Caco-2 (cell line): ENCODE measurements around the gene APOL4. TPM values are rescaled to one million over a fixed set of nuclear protein-coding genes. Genes with fewer than 3 reads are reported as not detected.

Source experiments
- BruUV-seq: library from RNA; stranded (reverse); fragments of 400-500 nt; replicated peaks from 2 replicates; lab custom pipeline; 2021; lab: Mats Ljungman, UMichigan
- CTCF ChIA-PET: fragments of 300-600 bp; sonication (Branson Sonifier 250); formaldehyde crosslinking; loops from one replicate; lab custom pipeline; 2022; ENCODE audit warnings: antibody characterized with exemption; lab: Charles Lee
- POLR2A ChIA-PET: fragments of 300-600 bp; sonication (Branson Sonifier 250); formaldehyde crosslinking; loops from one replicate; lab custom pipeline; 2022; ENCODE audit warnings: antibody characterized with exemption; lab: Charles Lee
- DNase-seq, 2 experiments: peaks; one replicate each; pipeline versions ENCODE4 v3.0.0 to v3.0.0-alpha.2; 2020 to 2022
- H3K27me3 ChIP-seq: replicated peaks from 2 replicates; pipeline ENCODE4 v1.6.0; 2011; ENCODE audit warnings: low read length; ENCODE audit not compliant: control insufficient read depth, insufficient read depth
- H3K36me3 ChIP-seq: 2 replicates; pipeline ENCODE4 v1.5.1; 2011; ENCODE audit warnings: low read length; ENCODE audit not compliant: control insufficient read depth, insufficient read depth
- H3K4me1 ChIP-seq: fragments of 250-450 bp; sonication (Bioruptor Pico); 2 replicates; pipeline ENCODE4 v1.5.1; 2020; ENCODE audit warnings: mild to moderate bottlenecking
- H3K4me3 ChIP-seq: 2 replicates; pipeline ENCODE4 v1.5.1; 2011; ENCODE audit warnings: low read depth, mild to moderate bottlenecking, control low read depth, low read length
- H3K9me3 ChIP-seq: fragments of 250-450 bp; sonication (Bioruptor Pico); 2 replicates; pipeline ENCODE4 v1.5.1; 2020; ENCODE audit warnings: mild to moderate bottlenecking, moderate library complexity
- H3K27ac Mint-ChIP-seq: one replicate; pipeline ENCODE4 v1.8.0; 2022; ENCODE audit warnings: mixed read lengths; ENCODE audit not compliant: unreplicated experiment
- H3K27me3 Mint-ChIP-seq: one replicate; pipeline ENCODE4 v1.8.0; 2022; ENCODE audit warnings: mixed read lengths; ENCODE audit not compliant: insufficient read depth, unreplicated experiment
- H3K36me3 Mint-ChIP-seq: one replicate; pipeline ENCODE4 v1.8.0; 2022; ENCODE audit warnings: mild to moderate bottlenecking, mixed read lengths; ENCODE audit not compliant: insufficient read depth, unreplicated experiment
- H3K4me1 Mint-ChIP-seq: one replicate; pipeline ENCODE4 v1.8.0; 2022; ENCODE audit warnings: low read depth, mixed read lengths; ENCODE audit not compliant: unreplicated experiment
- H3K4me3 Mint-ChIP-seq: one replicate; pipeline ENCODE4 v1.8.0; 2022; ENCODE audit warnings: mild to moderate bottlenecking, moderate library complexity, mixed read lengths; ENCODE audit not compliant: unreplicated experiment
- H3K9me3 Mint-ChIP-seq: one replicate; pipeline ENCODE4 v1.8.0; 2022; ENCODE audit warnings: mixed read lengths; ENCODE audit not compliant: unreplicated experiment
- intact Hi-C: fragments of 100-400 bp; cut with micrococcal nuclease; formaldehyde crosslinking; loops from one replicate; pipeline ENCODE4 v1.10.0; 2022; ENCODE audit not compliant: unreplicated experiment
- total RNA-seq: library from RNA; stranded (reverse); gene quantifications from 2 replicates; pipeline ENCODE4 v1.2.3, GENCODE V29; 2022
- TF ChIP-seq, protein P1 (sequence below), 2 experiments: fragments of 200-600 bp in 1 of 2; IDR thresholded peaks; 1 replicate in 1 of 2; 2 replicates in 1 of 2; pipeline versions ENCODE4 v1.5.1 to v1.8.0; 2011 to 2022; ENCODE audit warnings: antibody characterized with exemption in 1 of 2, control low read depth in 1 of 2, inconsistent platforms in 1 of 2, low read depth in 1 of 2, low read length in 1 of 2, mild to moderate bottlenecking in 1 of 2, moderate library complexity in 1 of 2; ENCODE audit not compliant: insufficient read depth in 1 of 2, severe bottlenecking in 1 of 2, unreplicated experiment in 1 of 2

The APOL4 gene
- total RNA-seq, 1 experiment from 2014 or later: not detected

DNA sequence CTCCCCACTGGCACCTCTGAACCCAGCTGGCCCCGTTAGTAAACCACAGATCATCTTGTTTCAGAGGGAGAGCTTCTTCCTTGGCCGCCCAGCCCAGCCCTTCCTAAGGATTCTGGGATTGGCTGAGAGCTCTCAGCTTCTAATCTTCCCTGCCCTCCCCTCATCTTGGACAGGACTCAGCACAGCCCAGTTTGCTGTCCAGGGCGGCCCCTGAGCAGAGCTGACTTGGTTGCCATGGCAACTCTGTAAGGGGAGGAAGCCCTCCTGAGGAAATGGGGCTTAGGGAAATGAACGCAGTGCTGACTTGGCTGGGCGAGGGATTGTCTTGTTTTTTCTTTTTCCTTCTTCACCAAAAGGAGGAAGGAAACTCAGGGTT, 4.6 kb downstream of the APOL4 start:
- Histone ChIP-seq H3K27me3 (no peaks in the 10 kb centered on the region; the same call in 1 of the 2 replicates), H3K9me3 (no peaks in the 10 kb centered on the region), H3K4me3 (no peak overlapping the region), H3K36me3 (no peaks in the 10 kb centered on the region), H3K4me1 (no peaks in the 10 kb centered on the region)
- BruUV-seq: no TSS peak
- Mint-ChIP-seq H3K27ac (no peak overlapping the region), H3K4me3 (no peak overlapping the region), H3K9me3 (no peaks in the 10 kb centered on the region), H3K4me1 (peaks cover 6% of the 10 kb centered on the region), H3K27me3 (peaks cover 3% of the 10 kb centered on the region), H3K36me3 (no peaks in the 10 kb centered on the region)
- POLR2A ChIA-PET: no interaction called here
- DNase-seq: no peak
- CTCF ChIA-PET: interaction anchor here (0.6 kb wide), 2 partner anchors 87 to 289 kb away, joined by 3 read pairs; no protein-coding TSS in a partner anchor
- TF ChIP-seq, protein P1, sequence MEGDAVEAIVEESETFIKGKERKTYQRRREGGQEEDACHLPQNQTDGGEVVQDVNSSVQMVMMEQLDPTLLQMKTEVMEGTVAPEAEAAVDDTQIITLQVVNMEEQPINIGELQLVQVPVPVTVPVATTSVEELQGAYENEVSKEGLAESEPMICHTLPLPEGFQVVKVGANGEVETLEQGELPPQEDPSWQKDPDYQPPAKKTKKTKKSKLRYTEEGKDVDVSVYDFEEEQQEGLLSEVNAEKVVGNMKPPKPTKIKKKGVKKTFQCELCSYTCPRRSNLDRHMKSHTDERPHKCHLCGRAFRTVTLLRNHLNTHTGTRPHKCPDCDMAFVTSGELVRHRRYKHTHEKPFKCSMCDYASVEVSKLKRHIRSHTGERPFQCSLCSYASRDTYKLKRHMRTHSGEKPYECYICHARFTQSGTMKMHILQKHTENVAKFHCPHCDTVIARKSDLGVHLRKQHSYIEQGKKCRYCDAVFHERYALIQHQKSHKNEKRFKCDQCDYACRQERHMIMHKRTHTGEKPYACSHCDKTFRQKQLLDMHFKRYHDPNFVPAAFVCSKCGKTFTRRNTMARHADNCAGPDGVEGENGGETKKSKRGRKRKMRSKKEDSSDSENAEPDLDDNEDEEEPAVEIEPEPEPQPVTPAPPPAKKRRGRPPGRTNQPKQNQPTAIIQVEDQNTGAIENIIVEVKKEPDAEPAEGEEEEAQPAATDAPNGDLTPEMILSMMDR (IDR thresholded peaks at IDR 0.05; ENCODE audit: insufficient read depth in 1 of 2, low read depth in 1 of 2, low read length in 1 of 2, severe bottlenecking in 1 of 2, unreplicated experiment in 1 of 2): no peak
- intact Hi-C loops: loop anchor here (5.0 kb wide), 1 partner anchor 80 kb away; no protein-coding TSS in a partner anchor

- H3K27me3 ChIP-seq: no peaks in the 10 kb centered on the region; the same call in 1 of the 2 replicates
- Mint-ChIP-seq H3K27me3 (peaks cover 3% of the 10 kb centered on the region), H3K9me3 (no peaks in the 10 kb centered on the region), H3K4me1 (peaks cover 6% of the 10 kb centered on the region), H3K36me3 (no peaks in the 10 kb centered on the region), H3K27ac (no peak overlapping the region), H3K4me3 (no peak overlapping the region)
- H3K36me3 ChIP-seq: no peaks in the 10 kb centered on the region
- POLR2A ChIA-PET: no interaction called here
- BruUV-seq: no TSS peak
- no peak overlapping the region for H3K4me3 ChIP-seq
- H3K4me1 ChIP-seq: no peaks in the 10 kb centered on the region
- DNase-seq: no peak
- intact Hi-C loops: loop anchor here (5.0 kb wide), 1 partner anchor 81 kb away; no protein-coding TSS in a partner anchor
- H3K9me3 ChIP-seq: no peaks in the 10 kb centered on the region
- TF ChIP-seq, protein P1 (IDR thresholded peaks at IDR 0.05; ENCODE audit: insufficient read depth in 1 of 2, low read depth in 1 of 2, low read length in 1 of 2, severe bottlenecking in 1 of 2, unreplicated experiment in 1 of 2): no peak
- CTCF ChIA-PET: interaction anchor here (0.6 to 2.1 kb wide), 2 partner anchors 30 to 43 kb away, joined by 4 to 13 read pairs; partner anchors contain the start of gene APOL2
These were observed 5.2 kb downstream of the APOL4 start for GRCh38 chr22:36196254-36197064.

DNA sequence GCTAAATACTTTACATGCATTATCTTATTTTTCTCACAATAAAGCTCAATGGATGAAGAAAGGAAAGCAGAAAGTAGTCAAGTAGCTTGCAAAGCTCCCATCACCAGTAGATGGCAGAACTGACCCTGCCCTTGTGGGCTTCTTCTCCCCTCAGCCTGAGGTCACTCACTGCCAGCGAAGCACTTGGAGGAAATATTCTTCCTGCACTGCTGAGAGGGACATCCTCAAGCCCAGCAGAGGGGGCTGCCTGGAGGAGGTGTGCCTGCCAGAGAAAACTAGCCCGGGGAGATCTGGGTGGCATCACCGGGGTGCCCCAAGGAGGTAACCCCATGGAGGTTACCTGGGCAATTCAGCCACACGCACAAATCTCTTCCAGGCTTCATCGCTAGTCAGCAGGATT, 6.6 kb downstream of the APOL4 start:
- Mint-ChIP-seq H3K9me3 (no peaks in the 10 kb centered on the region), H3K36me3 (no peaks in the 10 kb centered on the region), H3K27ac (no peak overlapping the region), H3K4me1 (peaks cover 6% of the 10 kb centered on the region), H3K27me3 (no peaks in the 10 kb centered on the region), H3K4me3 (no peak overlapping the region)
- Histone ChIP-seq H3K9me3 (no peaks in the 10 kb centered on the region), H3K4me1 (no peaks in the 10 kb centered on the region), H3K36me3 (no peaks in the 10 kb centered on the region), H3K4me3 (no peak overlapping the region), H3K27me3 (no peaks in the 10 kb centered on the region; the same call in 1 of the 2 replicates)
- ChIA-PET POLR2A (no interaction called here), CTCF (interaction anchor here (0.6 to 2.1 kb wide), 7 partner anchors 9 to 750 kb away, joined by 3 to 13 read pairs (median 4); partner anchors contain the start of gene APOL2)
- TF ChIP-seq, protein P1 (IDR thresholded peaks at IDR 0.05; ENCODE audit: insufficient read depth in 1 of 2, low read depth in 1 of 2, low read length in 1 of 2, severe bottlenecking in 1 of 2, unreplicated experiment in 1 of 2): peak; percentile 67 to 78
- no TSS peak for BruUV-seq
- peak; percentile 63 to 72 for DNase-seq
- intact Hi-C loops: loop anchor here (1.0 to 5.0 kb wide), 3 partner anchors 27 to 91 kb away; no protein-coding TSS in a partner anchor
